Measurements from ENCODE around the gene JMJD8.

JMJD8 gene

DNA sequence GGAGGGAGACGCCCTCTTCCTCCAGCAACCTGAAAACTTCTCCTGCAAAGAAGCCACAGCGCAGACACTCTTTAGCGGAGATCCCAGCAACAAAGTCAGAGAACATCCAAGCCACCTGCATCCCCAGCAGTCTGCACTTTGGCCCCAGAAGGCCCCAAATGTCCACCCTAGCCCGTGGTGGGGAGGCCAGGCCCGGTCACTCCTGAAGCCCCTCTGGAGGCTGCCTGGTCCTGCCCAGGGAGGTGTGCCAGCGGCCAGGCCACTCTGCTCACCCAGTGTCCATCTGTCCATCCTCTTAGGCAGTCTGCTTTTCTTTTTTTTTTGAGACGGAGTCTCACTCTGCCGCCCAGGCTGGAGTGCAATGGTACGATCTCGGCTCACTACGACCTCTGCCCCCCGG, 48.2 kb upstream of the JMJD8 start:
- DNase-seq (ENCODE audit: low read depth in 1 of 2, low spot score in 1 of 2): no peak
- Histone ChIP-seq H3K4me3 (replicated peaks; ENCODE audit: insufficient read depth, low read length) (no peak overlapping the region), H3K27ac (replicated peaks) (no peak overlapping the region), H3K27me3 (ENCODE audit: insufficient read depth, poor library complexity, severe bottlenecking) (no peaks in the 10 kb centered on the region)
- TF ChIP-seq, protein P1, sequence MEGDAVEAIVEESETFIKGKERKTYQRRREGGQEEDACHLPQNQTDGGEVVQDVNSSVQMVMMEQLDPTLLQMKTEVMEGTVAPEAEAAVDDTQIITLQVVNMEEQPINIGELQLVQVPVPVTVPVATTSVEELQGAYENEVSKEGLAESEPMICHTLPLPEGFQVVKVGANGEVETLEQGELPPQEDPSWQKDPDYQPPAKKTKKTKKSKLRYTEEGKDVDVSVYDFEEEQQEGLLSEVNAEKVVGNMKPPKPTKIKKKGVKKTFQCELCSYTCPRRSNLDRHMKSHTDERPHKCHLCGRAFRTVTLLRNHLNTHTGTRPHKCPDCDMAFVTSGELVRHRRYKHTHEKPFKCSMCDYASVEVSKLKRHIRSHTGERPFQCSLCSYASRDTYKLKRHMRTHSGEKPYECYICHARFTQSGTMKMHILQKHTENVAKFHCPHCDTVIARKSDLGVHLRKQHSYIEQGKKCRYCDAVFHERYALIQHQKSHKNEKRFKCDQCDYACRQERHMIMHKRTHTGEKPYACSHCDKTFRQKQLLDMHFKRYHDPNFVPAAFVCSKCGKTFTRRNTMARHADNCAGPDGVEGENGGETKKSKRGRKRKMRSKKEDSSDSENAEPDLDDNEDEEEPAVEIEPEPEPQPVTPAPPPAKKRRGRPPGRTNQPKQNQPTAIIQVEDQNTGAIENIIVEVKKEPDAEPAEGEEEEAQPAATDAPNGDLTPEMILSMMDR (IDR thresholded peaks at IDR 0.05; ENCODE audit: insufficient read depth, low read length): no peak
- no peak for TF ChIP-seq GABPA (IDR thresholded peaks at IDR 0.05; ENCODE audit: low read depth)

DNA sequence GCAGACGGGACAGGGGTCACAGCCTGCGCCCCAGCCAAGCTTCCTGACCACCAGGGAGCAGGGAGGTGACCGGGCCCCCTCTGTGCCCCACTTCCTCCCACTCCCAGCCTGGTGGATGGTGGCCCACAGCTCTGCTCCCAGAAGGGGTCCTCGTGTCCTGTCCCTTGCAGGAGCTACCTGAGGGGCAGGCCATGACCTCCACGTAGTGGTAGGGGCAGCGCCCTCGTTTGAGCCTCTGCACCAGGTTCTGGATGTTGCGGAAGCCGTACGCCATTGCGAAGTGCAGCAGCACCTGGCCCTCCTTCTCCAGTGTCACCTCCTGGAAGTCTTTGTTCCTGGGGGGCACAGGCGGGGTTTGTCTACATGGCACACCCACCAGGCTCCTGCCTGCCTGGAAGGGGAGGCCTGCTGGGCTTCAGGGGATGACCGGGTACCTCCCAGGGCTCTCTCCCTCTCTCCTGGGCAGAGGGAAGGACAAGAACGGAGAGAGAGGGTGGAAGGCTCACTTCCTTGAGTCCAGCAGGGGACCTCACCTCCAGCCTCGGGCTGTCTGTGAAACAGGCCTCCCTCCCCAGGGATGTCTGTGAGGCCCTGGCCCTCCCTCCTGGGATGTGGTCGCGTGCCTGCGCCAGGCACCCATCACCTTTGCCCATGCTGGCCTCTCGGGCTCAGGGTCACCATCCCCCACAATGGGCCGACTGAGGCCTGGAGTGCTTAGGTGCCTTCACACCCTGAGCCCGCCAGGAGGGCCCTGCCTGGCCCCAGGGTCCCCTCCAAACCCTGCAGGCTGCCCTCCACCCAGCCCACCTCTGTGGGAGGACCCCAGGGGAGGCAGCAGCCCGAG, 46.8 kb upstream of the JMJD8 start:
- Histone ChIP-seq H3K27me3 (ENCODE audit: insufficient read depth, poor library complexity, severe bottlenecking) (no peaks in the 10 kb centered on the region), H3K4me3 (replicated peaks; ENCODE audit: insufficient read depth, low read length) (no peak overlapping the region), H3K27ac (replicated peaks) (no peak overlapping the region)
- DNase-seq (ENCODE audit: low read depth in 1 of 2, low spot score in 1 of 2): no peak
- TF ChIP-seq POLR2AphosphoS5 (IDR thresholded peaks at IDR 0.05; ENCODE audit: low read depth) (peak; percentile 7; the same call in 1 of the 2 replicates), GABPA (IDR thresholded peaks at IDR 0.05; ENCODE audit: low read depth) (no peak)

DNA sequence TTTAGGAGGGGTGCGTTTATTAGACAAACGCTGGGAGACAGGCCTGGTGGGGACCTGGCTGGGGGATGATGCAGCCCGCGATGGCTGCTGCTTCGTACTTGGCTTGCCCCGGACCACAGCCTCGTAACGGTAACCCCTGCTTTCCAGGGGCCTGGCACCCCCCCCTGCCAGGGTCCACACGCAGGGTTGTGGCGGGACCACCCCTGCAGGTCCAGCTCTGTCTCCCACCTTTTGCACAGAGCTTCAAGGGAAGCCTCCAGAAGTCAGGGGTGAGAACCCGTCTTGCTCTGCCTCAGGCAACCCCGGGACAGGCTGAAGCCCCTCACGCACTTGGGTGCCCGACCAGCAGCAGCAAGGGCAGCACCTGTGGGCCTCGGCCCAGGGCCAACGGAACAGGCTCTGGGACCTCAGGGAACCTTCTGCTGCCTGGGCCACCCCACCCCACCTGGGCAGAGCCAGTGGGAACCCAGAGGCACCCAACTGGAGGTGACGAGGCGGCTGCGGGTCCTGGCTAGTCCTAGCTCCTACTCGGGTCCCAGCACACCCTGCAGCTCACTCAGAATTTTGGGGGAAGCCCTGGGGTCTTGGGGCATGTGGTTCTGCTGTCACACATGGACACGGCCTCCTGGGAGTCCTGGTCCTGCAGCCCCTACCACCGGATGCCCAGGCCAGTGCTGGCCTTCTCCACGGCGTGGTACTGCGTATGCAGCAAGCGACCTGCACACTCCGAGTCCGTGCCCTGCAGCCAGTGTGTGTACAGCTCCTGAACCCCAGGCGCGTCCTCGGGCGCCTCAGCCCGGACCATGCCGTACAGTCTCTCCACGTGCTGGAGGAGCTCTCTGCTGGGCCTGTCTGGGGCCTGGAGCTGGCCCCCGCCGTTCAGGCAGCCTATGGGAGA, 45.9 kb upstream of the JMJD8 start:
- H3K27me3 ChIP-seq (ENCODE audit: insufficient read depth, poor library complexity, severe bottlenecking): no peaks in the 10 kb centered on the region
- DNase-seq (ENCODE audit: low read depth in 1 of 2, low spot score in 1 of 2): no peak
- no peak overlapping the region for H3K27ac ChIP-seq (replicated peaks)
- TF ChIP-seq POLR2AphosphoS5 (IDR thresholded peaks at IDR 0.05; ENCODE audit: low read depth): no peak; the same call in 1 of the 2 replicates
- TF ChIP-seq, protein P2, sequence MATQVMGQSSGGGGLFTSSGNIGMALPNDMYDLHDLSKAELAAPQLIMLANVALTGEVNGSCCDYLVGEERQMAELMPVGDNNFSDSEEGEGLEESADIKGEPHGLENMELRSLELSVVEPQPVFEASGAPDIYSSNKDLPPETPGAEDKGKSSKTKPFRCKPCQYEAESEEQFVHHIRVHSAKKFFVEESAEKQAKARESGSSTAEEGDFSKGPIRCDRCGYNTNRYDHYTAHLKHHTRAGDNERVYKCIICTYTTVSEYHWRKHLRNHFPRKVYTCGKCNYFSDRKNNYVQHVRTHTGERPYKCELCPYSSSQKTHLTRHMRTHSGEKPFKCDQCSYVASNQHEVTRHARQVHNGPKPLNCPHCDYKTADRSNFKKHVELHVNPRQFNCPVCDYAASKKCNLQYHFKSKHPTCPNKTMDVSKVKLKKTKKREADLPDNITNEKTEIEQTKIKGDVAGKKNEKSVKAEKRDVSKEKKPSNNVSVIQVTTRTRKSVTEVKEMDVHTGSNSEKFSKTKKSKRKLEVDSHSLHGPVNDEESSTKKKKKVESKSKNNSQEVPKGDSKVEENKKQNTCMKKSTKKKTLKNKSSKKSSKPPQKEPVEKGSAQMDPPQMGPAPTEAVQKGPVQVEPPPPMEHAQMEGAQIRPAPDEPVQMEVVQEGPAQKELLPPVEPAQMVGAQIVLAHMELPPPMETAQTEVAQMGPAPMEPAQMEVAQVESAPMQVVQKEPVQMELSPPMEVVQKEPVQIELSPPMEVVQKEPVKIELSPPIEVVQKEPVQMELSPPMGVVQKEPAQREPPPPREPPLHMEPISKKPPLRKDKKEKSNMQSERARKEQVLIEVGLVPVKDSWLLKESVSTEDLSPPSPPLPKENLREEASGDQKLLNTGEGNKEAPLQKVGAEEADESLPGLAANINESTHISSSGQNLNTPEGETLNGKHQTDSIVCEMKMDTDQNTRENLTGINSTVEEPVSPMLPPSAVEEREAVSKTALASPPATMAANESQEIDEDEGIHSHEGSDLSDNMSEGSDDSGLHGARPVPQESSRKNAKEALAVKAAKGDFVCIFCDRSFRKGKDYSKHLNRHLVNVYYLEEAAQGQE (IDR thresholded peaks at IDR 0.05; ENCODE audit: insufficient replicate concordance, low read depth): no peak
- TF ChIP-seq, protein P1 (IDR thresholded peaks at IDR 0.05; ENCODE audit: insufficient read depth, low read length): no peak
- TF ChIP-seq GABPA (IDR thresholded peaks at IDR 0.05; ENCODE audit: low read depth): no peak
- TF ChIP-seq SPI1 (IDR thresholded peaks at IDR 0.05; ENCODE audit: borderline replicate concordance, low read depth): no peak
- H3K4me3 ChIP-seq (replicated peaks; ENCODE audit: insufficient read depth, low read length): no peak overlapping the region

DNA sequence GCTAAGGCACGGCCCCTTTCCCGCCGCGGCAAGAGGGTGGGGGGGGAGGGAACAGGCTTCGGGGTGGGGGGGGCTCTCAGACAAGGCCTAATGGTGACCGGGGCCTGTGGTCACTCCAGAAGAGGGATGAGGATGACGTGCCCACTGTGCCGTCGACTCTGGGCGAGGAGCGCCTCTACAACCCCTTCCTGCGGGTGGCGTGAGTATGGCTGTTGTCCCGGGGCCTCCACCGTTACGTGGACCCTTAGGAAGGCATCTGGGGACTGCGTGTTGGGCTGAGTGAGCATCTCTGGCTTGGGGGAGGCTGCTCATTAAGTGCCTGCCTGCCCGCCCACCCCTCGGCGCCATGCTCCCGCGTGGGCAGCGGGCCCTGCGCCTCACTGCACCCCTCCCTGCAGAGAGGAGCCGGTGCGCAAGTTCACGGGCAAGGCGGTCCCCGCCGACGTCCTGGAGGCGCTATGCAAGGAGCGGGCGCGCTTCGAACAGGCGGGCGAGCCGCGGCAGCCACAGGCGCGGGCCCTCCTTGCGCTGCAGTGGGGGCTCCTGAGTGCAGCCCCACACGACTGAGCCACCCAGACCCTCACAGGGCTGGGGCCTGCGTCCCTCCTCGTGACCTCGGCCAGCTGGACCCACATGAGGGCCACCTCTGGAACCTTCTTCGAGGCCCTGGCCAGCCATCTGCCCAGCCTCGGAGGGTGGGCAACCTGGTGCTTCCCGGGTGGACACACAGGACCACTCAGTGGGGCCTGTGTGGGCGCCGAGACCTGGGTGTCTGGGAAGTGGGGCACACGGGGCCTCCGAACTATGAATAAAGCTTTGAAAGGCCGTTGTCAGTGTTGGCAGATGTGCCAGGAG, 45.0 kb upstream of the JMJD8 start:
- no peak for DNase-seq (ENCODE audit: low read depth in 1 of 2, low spot score in 1 of 2)
- no peaks in the 10 kb centered on the region for H3K27me3 ChIP-seq (ENCODE audit: insufficient read depth, poor library complexity, severe bottlenecking)
- peak overlapping the region; percentile 66; the same call in 1 of the 2 replicates for H3K4me3 ChIP-seq (replicated peaks; ENCODE audit: insufficient read depth, low read length)
- H3K27ac ChIP-seq (replicated peaks): no peak overlapping the region
- TF ChIP-seq POLR2AphosphoS5 (IDR thresholded peaks at IDR 0.05; ENCODE audit: low read depth) (no peak; the same call in none of the 2 replicates), SPI1 (IDR thresholded peaks at IDR 0.05; ENCODE audit: borderline replicate concordance, low read depth) (no peak), GABPA (IDR thresholded peaks at IDR 0.05; ENCODE audit: low read depth) (no peak)
- TF ChIP-seq, protein P1 (IDR thresholded peaks at IDR 0.05; ENCODE audit: insufficient read depth, low read length): no peak
- TF ChIP-seq, protein P2 (IDR thresholded peaks at IDR 0.05; ENCODE audit: insufficient replicate concordance, low read depth): no peak
